HTERT RPE-1 (cell line): Measurements from ENCODE around the gene WNK2.

Experiments
- in situ Hi-C: fragments of 300-500 bp; cut with MboI; formaldehyde crosslinking; loops from 4 replicates; pipeline ENCODE4 v1.14.3; 2020; ENCODE audit warnings: low sequenced_read_pairs

WNK2 gene

DNA sequence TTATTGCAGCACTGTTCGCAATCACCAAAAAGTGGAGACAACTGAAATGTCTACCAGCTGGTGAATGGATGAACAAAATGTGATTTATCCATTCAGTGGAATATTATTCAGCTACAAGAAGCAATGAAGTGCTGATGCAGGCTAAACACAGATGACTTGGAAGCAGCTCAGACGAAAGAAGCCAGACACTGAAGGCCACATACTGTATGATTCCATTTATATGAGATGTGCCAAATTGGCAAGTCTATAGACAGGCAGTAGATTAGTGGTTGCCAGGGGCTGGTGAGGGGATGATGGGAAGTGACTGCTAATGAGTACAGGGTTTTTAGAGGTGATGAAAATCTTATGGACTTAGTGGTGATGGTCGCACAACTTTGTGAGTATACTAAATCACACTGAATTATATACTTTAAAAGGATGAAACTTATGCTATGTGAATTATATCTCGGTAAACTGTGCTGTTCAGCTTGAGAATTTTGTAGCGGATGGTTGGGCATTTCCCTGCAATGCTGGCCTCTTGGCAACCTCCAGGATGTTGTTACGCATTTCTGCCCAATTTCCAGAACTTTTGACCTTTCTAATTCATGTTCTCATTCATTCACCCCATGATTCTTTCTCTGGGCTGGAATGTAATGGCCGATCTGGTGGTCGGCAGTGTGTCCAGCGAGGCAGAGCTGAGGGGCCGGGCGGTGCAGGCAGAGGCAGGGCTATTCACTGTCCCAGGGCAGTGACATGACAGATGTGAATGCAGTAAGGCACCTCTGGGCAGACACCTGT is 22.0 kb upstream of the WNK2 start:
- in situ Hi-C loops, result no loop called here

DNA sequence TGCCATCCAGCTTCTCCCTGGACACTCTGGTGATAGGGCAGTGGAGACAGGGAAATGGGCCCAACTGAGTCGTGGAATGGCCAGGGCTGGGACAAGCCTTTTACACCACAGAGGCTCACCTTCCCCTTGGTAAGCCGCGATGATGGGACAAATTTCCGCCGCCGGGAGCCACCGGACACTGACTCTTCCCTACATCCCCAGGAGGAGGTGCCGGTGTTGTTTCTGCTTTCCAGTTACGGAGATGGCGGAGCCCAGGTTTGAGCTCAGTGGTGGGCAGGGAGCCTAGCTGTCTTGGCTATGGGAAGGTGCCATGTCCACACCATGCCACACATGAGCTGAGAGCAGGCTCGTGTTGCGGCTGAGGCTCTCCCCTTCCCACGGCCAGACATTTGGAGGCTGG is 19.9 kb upstream of the WNK2 start:
- in situ Hi-C loops, result no loop called here

GRCh38 chr9:93166699-93167098 is 17.2 kb upstream of the WNK2 start:
- in situ Hi-C loops, result no loop called here

- in situ Hi-C loops, result no loop called here
These were observed 16.8 kb upstream of the WNK2 start for GRCh38 chr9:93167185-93167584.

DNA sequence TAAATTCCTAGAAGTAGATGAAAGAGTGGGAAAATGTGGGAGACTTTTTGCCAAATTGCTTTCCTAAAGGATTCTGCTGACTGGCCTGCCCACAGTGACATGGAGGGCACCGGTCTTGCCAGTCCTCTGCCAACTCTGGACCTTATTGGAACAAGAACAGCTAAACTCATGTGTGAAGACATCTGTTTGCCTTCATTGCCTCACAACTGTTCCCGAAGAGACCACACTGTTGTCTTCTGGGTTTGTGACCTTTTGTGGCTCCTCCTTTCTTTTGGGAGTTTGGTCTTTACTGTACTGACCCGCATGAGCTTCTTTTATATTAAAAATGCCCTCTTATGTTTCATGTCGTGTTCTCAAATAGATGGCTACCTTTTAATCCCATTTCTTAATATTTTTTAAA is 16.1 kb upstream of the WNK2 start:
- in situ Hi-C loops, result no loop called here

- in situ Hi-C loops, result no loop called here
These were observed 15.4 kb upstream of the WNK2 start for GRCh38 chr9:93168581-93168980.

- in situ Hi-C loops, result no loop called here
These were observed 14.5 kb upstream of the WNK2 start for GRCh38 chr9:93169444-93169843.

DNA sequence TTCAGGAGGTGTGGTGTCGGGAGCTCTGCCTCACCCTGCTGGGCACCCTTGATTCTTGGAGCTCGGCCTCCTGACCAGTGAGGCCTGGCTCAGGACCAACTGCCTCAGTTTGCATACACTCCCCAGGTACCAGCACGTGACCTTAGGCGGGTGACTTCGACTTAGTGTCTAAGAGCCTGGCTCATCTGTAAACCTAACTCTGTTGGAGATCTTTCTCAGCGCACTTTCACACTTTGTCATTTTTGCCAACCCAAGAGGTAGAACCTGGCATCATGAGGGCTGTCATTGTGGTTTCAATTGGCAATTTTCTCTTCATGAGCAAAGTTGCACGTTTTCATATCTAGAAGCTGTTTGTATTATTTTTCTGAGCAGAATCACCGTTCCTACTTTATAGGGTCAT is 13.4 kb upstream of the WNK2 start:
- in situ Hi-C loops, result no loop called here

- in situ Hi-C loops, result no loop called here
These were observed 12.5 kb upstream of the WNK2 start for GRCh38 chr9:93171261-93171990.

GRCh38 chr9:93172666-93173364 is 11.1 kb upstream of the WNK2 start:
- in situ Hi-C loops, result no loop called here

GRCh38 chr9:93173365-93174051 is 10.4 kb upstream of the WNK2 start:
- in situ Hi-C loops, result no loop called here

DNA sequence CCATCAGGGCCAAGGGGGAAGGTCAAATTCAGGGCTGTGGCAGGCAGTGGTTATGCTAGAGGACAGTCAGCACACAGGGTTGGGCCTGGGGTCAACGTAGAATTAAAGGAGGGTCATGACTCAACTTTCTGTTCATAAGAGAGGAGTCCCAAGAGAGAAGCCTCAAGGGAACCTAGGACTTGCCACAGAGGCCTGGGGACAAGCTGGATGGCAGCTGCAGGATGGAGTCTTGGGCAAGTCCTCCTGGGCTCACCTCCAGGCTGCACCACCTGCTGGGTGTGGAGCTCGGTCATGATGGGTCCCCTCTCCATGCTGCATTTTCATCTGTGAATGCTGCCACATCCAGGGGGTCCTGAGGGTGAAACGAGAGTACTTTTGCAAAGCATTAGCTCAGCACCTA is 9.0 kb upstream of the WNK2 start:
- in situ Hi-C loops, result no loop called here

DNA sequence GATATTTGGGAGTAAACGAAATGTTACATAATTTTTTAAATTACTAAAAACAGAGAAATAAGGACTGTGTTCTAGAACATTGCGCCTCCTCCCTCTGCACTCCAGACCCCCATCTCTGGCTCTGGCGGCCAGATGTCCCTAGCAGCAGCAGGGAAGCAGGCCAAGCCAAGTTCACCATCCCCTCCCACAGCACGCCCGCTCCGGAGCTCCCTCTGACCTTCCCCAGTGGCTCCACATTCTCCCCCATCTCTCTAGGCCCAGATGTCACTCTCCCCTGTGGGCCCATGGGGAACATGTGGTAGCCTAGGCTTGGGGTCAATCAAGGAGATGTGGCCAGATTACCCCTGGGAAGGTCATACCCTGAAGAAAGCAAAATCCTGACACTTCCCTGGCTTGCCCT is 6.3 kb upstream of the WNK2 start:
- in situ Hi-C loops, result no loop called here

DNA sequence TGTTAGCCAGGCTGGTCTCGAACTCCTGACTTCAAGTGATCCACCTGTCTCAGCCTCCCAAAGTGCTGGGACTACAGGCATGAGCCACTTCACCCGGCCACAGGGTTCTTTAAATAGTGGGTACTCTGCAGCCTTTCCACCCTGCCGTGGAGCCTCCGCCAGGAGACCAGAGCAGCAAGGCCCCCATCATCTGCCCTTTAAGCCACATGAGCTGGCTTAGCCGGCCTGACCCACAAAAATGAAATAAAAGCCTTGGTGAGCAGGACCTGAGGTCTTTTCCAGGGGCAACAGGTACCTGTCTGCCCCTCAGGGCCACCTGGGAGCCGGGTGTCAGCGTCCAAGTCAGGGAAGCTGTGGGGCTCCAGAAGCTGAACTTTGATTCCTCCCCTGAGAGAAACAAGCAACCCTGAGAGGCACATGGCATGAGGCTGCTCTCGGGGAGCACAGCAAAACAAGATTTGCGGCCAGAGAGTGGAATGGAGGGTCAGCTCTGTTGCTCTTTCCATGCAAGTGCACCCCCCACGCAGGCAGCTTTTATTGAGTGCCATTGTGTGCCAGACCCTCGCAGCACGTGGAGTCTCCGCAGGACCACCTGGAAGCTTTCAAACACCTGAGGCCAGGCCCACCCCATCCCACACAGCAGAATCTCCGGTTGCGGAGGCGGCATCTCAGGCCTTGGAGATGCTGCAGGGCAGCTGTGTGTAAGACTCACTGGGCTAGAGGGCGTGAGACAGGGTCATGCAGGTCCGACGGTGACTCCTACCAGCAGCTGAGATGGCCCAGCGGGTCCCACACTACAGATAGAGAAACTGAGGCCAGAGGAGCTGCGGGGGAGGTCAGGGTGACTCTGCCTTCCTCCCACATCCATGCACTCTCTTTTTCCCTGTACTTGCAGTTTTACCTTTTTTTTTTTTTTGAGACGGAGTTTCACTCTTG is 4.8 kb upstream of the WNK2 start:
- in situ Hi-C loops, result no loop called here

DNA sequence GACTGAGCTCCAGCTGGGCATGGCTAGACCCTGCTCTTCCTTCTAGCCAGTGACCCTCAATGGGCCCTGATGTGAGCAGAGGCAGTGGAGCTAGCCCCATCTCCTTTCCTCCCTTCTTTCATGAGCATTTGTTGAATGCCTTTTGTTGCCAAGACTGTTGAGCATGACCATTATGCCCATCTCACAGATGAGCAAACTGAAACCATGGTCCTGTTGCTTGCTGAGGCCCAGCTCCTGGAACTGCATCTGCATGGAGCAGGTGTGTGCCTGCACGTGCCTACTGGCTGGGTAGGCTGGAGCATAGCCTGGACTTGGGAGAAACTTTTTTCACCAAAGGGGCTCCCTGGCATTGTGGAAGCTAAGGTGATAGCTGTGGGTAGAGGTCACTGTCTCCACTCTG is 3.0 kb upstream of the WNK2 start:
- in situ Hi-C loops, result no loop called here

- in situ Hi-C loops, result no loop called here
These were observed 2.1 kb upstream of the WNK2 start for GRCh38 chr9:93181672-93182435.

DNA sequence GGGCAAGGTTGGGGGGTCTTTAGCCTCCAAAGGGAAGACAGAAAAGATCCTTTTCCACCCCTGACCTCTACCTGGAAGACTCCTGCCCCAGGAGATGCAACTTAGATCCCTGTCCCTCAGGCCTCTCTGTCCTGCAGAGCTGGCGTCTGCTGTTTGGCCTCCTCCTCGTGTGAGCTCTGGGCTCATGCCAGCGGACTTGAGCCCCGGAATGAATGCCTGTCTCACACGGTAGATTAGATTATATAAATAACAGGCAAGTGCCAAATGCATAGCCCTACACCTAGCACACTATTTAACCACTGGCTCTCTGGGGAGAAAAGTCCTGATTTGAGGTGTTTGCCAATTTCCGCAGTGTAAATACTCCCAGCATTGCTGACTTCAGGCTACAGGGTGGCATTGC is 1.4 kb upstream of the WNK2 start:
- in situ Hi-C loops, result no loop called here

GRCh38 chr9:93183131-93183662 is 742 bp upstream of the WNK2 start:
- in situ Hi-C loops, result no loop called here
